K562 (cell line): ENCODE measurements around the gene BCL11A. TPM values are rescaled to one million over a fixed set of nuclear protein-coding genes. Genes with fewer than 3 reads are reported as not detected.

Experiments
- ATAC-seq: fragments of 200-7000 bp; cut with Tn5 transposase; 3 replicates; pipeline ENCODE4 v1.9.1; 2020; ENCODE audit warnings: moderate library complexity
- BruUV-seq: library from RNA; stranded (reverse); fragments of 400-500 nt; replicated peaks from 2 replicates; lab custom pipeline; 2021; lab: Mats Ljungman, UMichigan
- CTCF ChIA-PET: fragments of 300-600 bp; formaldehyde crosslinking; extraction: SDS; loops from one replicate; lab custom pipeline; 2021; ENCODE audit warnings: low intra/inter-chr PET ratio; lab: Yijun Ruan, JAX
- POLR2A ChIA-PET: fragments of 300-600, 350-650 bp; sonication (Branson Sonifier 250); formaldehyde crosslinking; extraction: SDS; loops from one replicate; lab custom pipeline; 2021; ENCODE audit warnings: antibody characterized with exemption, inconsistent platforms; lab: Yijun Ruan, JAX
- DNase-seq, 4 experiments: peaks; one replicate each; pipeline versions ENCODE4 v3.0.0 to v3.0.0-alpha.2; 2011 to 2018; ENCODE audit warnings: low spot score in 3 of 4, mixed read lengths in 3 of 4; ENCODE audit errors: extremely low read depth in 1 of 4
- FAIRE-seq: peaks from 2 replicates; lab custom pipeline; 2011; peaks lifted over from hg19 to GRCh38; lab: Jason Lieb, UNC
- H2AFZ ChIP-seq: 2 replicates; pipeline ENCODE4 v1.6.0; 2011; ENCODE audit warnings: low read depth, low read length, control low read depth, inconsistent platforms
- H3K27ac ChIP-seq: fragments of 200-600 bp; 3 replicates; pipeline ENCODE4 v1.8.0; 2011; ENCODE audit warnings: low read depth, mild to moderate bottlenecking, control low read depth, inconsistent platforms, low read length, moderate library complexity, mixed read lengths; ENCODE audit errors: extremely low read depth
- H3K27me3 ChIP-seq, 2 experiments: fragments of 300-600 bp in 1 of 2; 2 replicates in 1 of 2; 3 replicates in 1 of 2; pipeline versions ENCODE4 v1.6.0 to v1.8.0; 2011; ENCODE audit warnings: inconsistent platforms in 2 of 2, low read length in 2 of 2, mild to moderate bottlenecking in 1 of 2, mixed read lengths in 1 of 2, moderate library complexity in 1 of 2; ENCODE audit not compliant: control insufficient read depth in 2 of 2, insufficient read depth in 2 of 2
- H3K36me3 ChIP-seq: fragments of 300-600 bp; 3 replicates; pipeline ENCODE4 v1.8.0; 2011; ENCODE audit warnings: mild to moderate bottlenecking, low read length, inconsistent platforms; ENCODE audit not compliant: control insufficient read depth, insufficient read depth
- H3K4me1 ChIP-seq, 2 experiments: fragments of 200-600 bp in 1 of 2; replicated peaks in 1 of 2; 2 replicates in 1 of 2; 3 replicates in 1 of 2; pipeline versions ENCODE4 v1.5.1 to v1.8.0; 2011; ENCODE audit warnings: inconsistent platforms in 2 of 2, low read length in 2 of 2, mild to moderate bottlenecking in 1 of 2, mixed read lengths in 1 of 2, moderate library complexity in 1 of 2; ENCODE audit not compliant: control insufficient read depth in 2 of 2, insufficient read depth in 2 of 2
- H3K4me2 ChIP-seq: 2 replicates; pipeline ENCODE4 v1.6.1; 2011; ENCODE audit warnings: low read length, control low read depth, inconsistent platforms, mixed read lengths; ENCODE audit not compliant: insufficient read depth
- H3K4me3 ChIP-seq: fragments of 200-600 bp; sonication (generic), shearing (Covaris generic); 2 replicates; pipeline ENCODE4 v1.5.1; 2016; ENCODE audit warnings: control low read depth, inconsistent platforms
- H3K79me2 ChIP-seq: fragments of 200-600 bp; 3 replicates; pipeline ENCODE4 v1.8.0; 2011; ENCODE audit warnings: low read length, inconsistent platforms; ENCODE audit not compliant: control insufficient read depth, insufficient read depth
- H3K9ac ChIP-seq, 2 experiments: 2 replicates each; pipeline versions ENCODE4 v1.6.0 to v1.6.1; 2011; ENCODE audit warnings: low read depth in 2 of 2, low read length in 2 of 2, control low read depth in 1 of 2, inconsistent platforms in 1 of 2, mild to moderate bottlenecking in 1 of 2, mixed read lengths in 1 of 2; ENCODE audit not compliant: insufficient read depth in 1 of 2
- H3K9me1 ChIP-seq: one replicate; pipeline ENCODE4 v1.6.0; 2011; ENCODE audit warnings: inconsistent platforms, mild to moderate bottlenecking, low read length, moderate library complexity; ENCODE audit not compliant: control insufficient read depth, insufficient read depth
- H3K9me3 ChIP-seq: replicated peaks from 2 replicates; pipeline ENCODE4 v1.5.1; 2011; ENCODE audit warnings: low read depth, low read length, inconsistent platforms; ENCODE audit not compliant: control insufficient read depth, insufficient read depth
- H4K20me1 ChIP-seq: replicated peaks from 2 replicates; pipeline ENCODE4 v1.6.1; 2011; ENCODE audit warnings: low read length, inconsistent platforms, mixed read lengths; ENCODE audit not compliant: control insufficient read depth, insufficient read depth
- CBFA2T3 ChIP-seq: fragments of 450-650 bp; IDR thresholded peaks from 2 replicates; pipeline ENCODE4 v1.6.1; 2017
- CEBPG ChIP-seq, 3 experiments: fragments of 200-800 bp in 1 of 3; sonication (Bioruptor generic) in 1 of 3; sonication (generic) in 1 of 3; formaldehyde crosslinking in 1 of 3; IDR thresholded peaks in 2 of 3; conservative IDR thresholded peaks in 1 of 3; 2 replicates each; pipeline versions ENCODE4 v1.6.1 to v1.8.0; 2016 to 2022; ENCODE audit warnings: missing compliant biosample characterization in 2 of 3, missing genetic modification characterization in 2 of 3, mild to moderate bottlenecking in 1 of 3, missing genetic modification reagents in 1 of 3
- FOXJ3 ChIP-seq: sonication (generic); formaldehyde crosslinking; IDR thresholded peaks from 2 replicates; pipeline ENCODE4 v1.4.0; 2020; ENCODE audit warnings: mild to moderate bottlenecking, missing genetic modification reagents
- MTF1 ChIP-seq: fragments of 250-450 bp; sonication (Bioruptor Pico); IDR thresholded peaks from 2 replicates; pipeline ENCODE4 v1.9.0; 2021; ENCODE audit warnings: moderate library complexity, mild to moderate bottlenecking, inconsistent platforms, borderline replicate concordance
- XRCC5 ChIP-seq: fragments of 200-400 bp; formaldehyde crosslinking; IDR thresholded peaks from 2 replicates; pipeline ENCODE4 v1.6.1; 2017; ENCODE audit warnings: low read depth, mild to moderate bottlenecking, low read length
- ZKSCAN3 ChIP-seq: fragments of 250-450 bp; sonication (Bioruptor Pico); IDR thresholded peaks from 2 replicates; pipeline ENCODE4 v1.4.0; 2020
- whole genome bisulfite sequencing: fragments of 100-300 bp; shearing (Covaris generic); methylation state at CpG from one replicate; pipeline ENCODE4 v1.1.6; 2016; ENCODE audit warnings: low coverage, mixed read lengths; ENCODE audit not compliant: insufficient coverage; ENCODE audit errors: missing lambda C conversion rate; 5-methylcytosine and 5-hydroxymethylcytosine counted together
- in situ Hi-C: fragments of 300-500 bp; cut with MboI; formaldehyde crosslinking; loops from 4 replicates; pipeline ENCODE4 v1.15.0; 2018; ENCODE audit warnings: inconsistent platforms, mixed read lengths
- intact Hi-C: fragments of 100-400 bp; cut with micrococcal nuclease; formaldehyde crosslinking; loops from 2 replicates; pipeline ENCODE4 v1.14.2; 2022
- polyA plus RNA-seq, 8 experiments: library from polyadenylated mRNA; depleted of rRNA in 4 of 8; stranded (reverse) in 5 of 8; unstranded in 3 of 8; fragments of >200 nt; fragmentation: Nextera tagmentation in 2 of 8; fragmentation: Illumina TruSeq in 1 of 8; extraction: Ambion mirVana in 2 of 8; extraction: Trizol in 1 of 8; gene quantifications; 2 replicates each; pipeline versions ENCODE4 v1.2.1 to v1.2.3, GENCODE V29; 2011 to 2014; ENCODE audit warnings: inconsistent platforms in 1 of 8, missing spikeins in 1 of 8
- total RNA-seq, 7 experiments: library from RNA; depleted of rRNA in 6 of 7; stranded (reverse); fragments of >200 nt in 6 of 7; fragmentation: Illumina TruSeq in 2 of 7; extraction: Trizol in 2 of 7; gene quantifications; 2 replicates each; pipeline versions ENCODE4 v1.2.1 to v1.2.3, GENCODE V29; 2011 to 2021; ENCODE audit warnings: low replicate concordance in 1 of 7
- TF ChIP-seq, protein P1 (sequence below): fragments of 200-800 bp; sonication (Bioruptor generic); IDR thresholded peaks from 2 replicates; pipeline ENCODE4 v1.6.1; 2017; ENCODE audit warnings: missing genetic modification characterization, missing compliant biosample characterization
- TF ChIP-seq, protein P2 (sequence below): fragments of 250-450 bp; sonication (Bioruptor Pico); IDR thresholded peaks from 2 replicates; pipeline ENCODE4 v1.5.0; 2021
- TF ChIP-seq, protein P3 (sequence below): fragments of 200-800 bp; sonication (Bioruptor generic); IDR thresholded peaks from 2 replicates; pipeline ENCODE4 v1.6.1; 2017; ENCODE audit warnings: missing genetic modification characterization, missing compliant biosample characterization
- TF ChIP-seq, protein P4 (sequence below): fragments of 250-450 bp; sonication (Bioruptor Pico); IDR thresholded peaks from 2 replicates; pipeline ENCODE4 v1.5.0; 2021
- TF ChIP-seq, protein P5 (sequence below): conservative IDR thresholded peaks from 2 replicates; pipeline ENCODE4 v1.6.1; 2011; ENCODE audit warnings: low read depth, mild to moderate bottlenecking, low read length; ENCODE audit not compliant: control insufficient read depth
- TF ChIP-seq, protein P6 (sequence below): IDR thresholded peaks from 2 replicates; pipeline ENCODE4 v1.6.1; 2011; ENCODE audit not compliant: insufficient read length; ENCODE audit errors: extremely low read depth
- TF ChIP-seq, protein P7 (sequence below), 3 experiments: fragments of 200-800 bp in 1 of 3; sonication (Bioruptor generic) in 1 of 3; sonication (generic) in 1 of 3; formaldehyde crosslinking in 1 of 3; IDR thresholded peaks; 2 replicates each; pipeline versions ENCODE4 v1.6.1 to v1.8.0; 2016 to 2022; ENCODE audit warnings: mild to moderate bottlenecking in 2 of 3, missing compliant biosample characterization in 2 of 3, missing genetic modification characterization in 2 of 3, missing genetic modification reagents in 1 of 3

BCL11A gene
- total and polyA plus RNA-seq, 9 of the 15 experiments (the other 6 are each of a cell fraction or from before 2014, with no cell fraction given): 0.13 TPM; not detected in 8

DNA sequence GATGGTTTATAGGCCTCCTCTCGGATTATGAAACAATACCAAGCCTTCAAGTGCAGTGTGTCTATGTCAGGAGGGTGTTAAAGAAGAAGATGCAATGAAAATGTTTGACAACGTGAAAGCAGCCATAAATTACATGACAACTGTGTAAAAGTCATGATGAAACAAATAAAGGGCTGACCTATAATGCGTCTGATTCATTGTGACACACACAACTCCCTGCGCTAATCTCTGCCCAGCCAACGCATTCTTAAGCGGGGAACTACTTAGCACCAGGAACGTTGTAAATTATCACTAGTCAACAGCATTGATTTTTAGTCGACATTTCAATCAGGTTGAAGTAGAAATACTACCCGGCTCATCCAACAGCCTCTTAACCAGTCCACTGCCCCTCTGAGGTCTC, 26.8 kb downstream of the BCL11A start:
- H3K9ac ChIP-seq: no peak overlapping the region
- no peak overlapping the region for H3K4me2 ChIP-seq
- H3K27me3 ChIP-seq: peaks cover 5 to 38% of the 10 kb centered on the region in 2 experiments; a peak in 3 of 5 replicates
- POLR2A ChIA-PET: interaction anchor here (1.2 kb wide), 1 partner anchor 8 kb away, joined by 6 read pairs; no protein-coding TSS in a partner anchor
- BruUV-seq: no TSS peak
- CTCF ChIA-PET: no interaction called here
- H3K36me3 ChIP-seq: no peaks in the 10 kb centered on the region
- 0% methylated on average over 9 of the region's 9 CpGs for WGBS
- intact Hi-C loops: no loop called here
- H3K4me1 ChIP-seq: no peaks in the 10 kb centered on the region
- in situ Hi-C loops: no loop called here
- H3K9me1 ChIP-seq: no peaks in the 10 kb centered on the region
- DNase-seq (no peak), FAIRE-seq (no peak), ATAC-seq (no peak)
- H3K79me2 ChIP-seq: no peaks in the 10 kb centered on the region
- H3K27ac ChIP-seq: no peak overlapping the region
- no peak overlapping the region for H2AFZ ChIP-seq
- H3K9me3 ChIP-seq: no peaks in the 10 kb centered on the region
- no peaks in the 10 kb centered on the region for H4K20me1 ChIP-seq
- H3K4me3 ChIP-seq: no peak overlapping the region
- TF ChIP-seq FOXJ3 (no peak), CBFA2T3 (no peak), XRCC5 (no peak), ZKSCAN3 (no peak), MTF1 (no peak), CEBPG (CRISPR knock-in tag; IDR thresholded peaks at IDR 0.05) (no peak), CEBPG (tag; conservative IDR thresholded peaks at IDR 0.05 in 1 of 2, IDR thresholded peaks at IDR 0.05 in 1 of 2) (no peak)
- TF ChIP-seq, protein P1, sequence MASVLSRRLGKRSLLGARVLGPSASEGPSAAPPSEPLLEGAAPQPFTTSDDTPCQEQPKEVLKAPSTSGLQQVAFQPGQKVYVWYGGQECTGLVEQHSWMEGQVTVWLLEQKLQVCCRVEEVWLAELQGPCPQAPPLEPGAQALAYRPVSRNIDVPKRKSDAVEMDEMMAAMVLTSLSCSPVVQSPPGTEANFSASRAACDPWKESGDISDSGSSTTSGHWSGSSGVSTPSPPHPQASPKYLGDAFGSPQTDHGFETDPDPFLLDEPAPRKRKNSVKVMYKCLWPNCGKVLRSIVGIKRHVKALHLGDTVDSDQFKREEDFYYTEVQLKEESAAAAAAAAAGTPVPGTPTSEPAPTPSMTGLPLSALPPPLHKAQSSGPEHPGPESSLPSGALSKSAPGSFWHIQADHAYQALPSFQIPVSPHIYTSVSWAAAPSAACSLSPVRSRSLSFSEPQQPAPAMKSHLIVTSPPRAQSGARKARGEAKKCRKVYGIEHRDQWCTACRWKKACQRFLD (CRISPR knock-in tag): no peak
- TF ChIP-seq, protein P2, sequence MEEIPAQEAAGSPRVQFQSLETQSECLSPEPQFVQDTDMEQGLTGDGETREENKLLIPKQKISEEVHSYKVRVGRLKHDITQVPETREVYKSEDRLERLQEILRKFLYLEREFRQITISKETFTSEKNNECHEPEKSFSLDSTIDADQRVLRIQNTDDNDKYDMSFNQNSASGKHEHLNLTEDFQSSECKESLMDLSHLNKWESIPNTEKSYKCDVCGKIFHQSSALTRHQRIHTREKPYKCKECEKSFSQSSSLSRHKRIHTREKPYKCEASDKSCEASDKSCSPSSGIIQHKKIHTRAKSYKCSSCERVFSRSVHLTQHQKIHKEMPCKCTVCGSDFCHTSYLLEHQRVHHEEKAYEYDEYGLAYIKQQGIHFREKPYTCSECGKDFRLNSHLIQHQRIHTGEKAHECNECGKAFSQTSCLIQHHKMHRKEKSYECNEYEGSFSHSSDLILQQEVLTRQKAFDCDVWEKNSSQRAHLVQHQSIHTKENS (CRISPR knock-in tag): no peak
- TF ChIP-seq, protein P3, sequence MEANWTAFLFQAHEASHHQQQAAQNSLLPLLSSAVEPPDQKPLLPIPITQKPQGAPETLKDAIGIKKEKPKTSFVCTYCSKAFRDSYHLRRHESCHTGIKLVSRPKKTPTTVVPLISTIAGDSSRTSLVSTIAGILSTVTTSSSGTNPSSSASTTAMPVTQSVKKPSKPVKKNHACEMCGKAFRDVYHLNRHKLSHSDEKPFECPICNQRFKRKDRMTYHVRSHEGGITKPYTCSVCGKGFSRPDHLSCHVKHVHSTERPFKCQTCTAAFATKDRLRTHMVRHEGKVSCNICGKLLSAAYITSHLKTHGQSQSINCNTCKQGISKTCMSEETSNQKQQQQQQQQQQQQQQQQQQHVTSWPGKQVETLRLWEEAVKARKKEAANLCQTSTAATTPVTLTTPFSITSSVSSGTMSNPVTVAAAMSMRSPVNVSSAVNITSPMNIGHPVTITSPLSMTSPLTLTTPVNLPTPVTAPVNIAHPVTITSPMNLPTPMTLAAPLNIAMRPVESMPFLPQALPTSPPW (CRISPR knock-in tag): no peak
- TF ChIP-seq, protein P4, sequence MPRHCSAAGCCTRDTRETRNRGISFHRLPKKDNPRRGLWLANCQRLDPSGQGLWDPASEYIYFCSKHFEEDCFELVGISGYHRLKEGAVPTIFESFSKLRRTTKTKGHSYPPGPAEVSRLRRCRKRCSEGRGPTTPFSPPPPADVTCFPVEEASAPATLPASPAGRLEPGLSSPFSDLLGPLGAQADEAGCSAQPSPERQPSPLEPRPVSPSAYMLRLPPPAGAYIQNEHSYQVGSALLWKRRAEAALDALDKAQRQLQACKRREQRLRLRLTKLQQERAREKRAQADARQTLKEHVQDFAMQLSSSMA (CRISPR knock-in tag): no peak
- TF ChIP-seq, protein P5, sequence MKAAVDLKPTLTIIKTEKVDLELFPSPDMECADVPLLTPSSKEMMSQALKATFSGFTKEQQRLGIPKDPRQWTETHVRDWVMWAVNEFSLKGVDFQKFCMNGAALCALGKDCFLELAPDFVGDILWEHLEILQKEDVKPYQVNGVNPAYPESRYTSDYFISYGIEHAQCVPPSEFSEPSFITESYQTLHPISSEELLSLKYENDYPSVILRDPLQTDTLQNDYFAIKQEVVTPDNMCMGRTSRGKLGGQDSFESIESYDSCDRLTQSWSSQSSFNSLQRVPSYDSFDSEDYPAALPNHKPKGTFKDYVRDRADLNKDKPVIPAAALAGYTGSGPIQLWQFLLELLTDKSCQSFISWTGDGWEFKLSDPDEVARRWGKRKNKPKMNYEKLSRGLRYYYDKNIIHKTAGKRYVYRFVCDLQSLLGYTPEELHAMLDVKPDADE: no peak
- TF ChIP-seq, protein P6, sequence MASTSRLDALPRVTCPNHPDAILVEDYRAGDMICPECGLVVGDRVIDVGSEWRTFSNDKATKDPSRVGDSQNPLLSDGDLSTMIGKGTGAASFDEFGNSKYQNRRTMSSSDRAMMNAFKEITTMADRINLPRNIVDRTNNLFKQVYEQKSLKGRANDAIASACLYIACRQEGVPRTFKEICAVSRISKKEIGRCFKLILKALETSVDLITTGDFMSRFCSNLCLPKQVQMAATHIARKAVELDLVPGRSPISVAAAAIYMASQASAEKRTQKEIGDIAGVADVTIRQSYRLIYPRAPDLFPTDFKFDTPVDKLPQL: no peak
- TF ChIP-seq, protein P7, sequence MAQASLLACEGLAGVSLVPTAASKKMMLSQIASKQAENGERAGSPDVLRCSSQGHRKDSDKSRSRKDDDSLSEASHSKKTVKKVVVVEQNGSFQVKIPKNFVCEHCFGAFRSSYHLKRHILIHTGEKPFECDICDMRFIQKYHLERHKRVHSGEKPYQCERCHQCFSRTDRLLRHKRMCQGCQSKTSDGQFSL (CRISPR knock-in tag; IDR thresholded peaks at IDR 0.05): no peak
- TF ChIP-seq, protein P7 (tag; IDR thresholded peaks at IDR 0.05): no peak
